IPS DF 6.9 (cell line): ENCODE results near the gene NUP42.

Source experiments
- DNase-seq: peaks from one replicate; pipeline ENCODE4 v3.0.0-alpha.2; 2013; ENCODE audit warnings: low read depth, low spot score
- H3K27ac ChIP-seq: one replicate; pipeline ENCODE4 v1.5.1; 2013; ENCODE audit warnings: low read length, control low read depth
- H3K27me3 ChIP-seq: 2 replicates; pipeline ENCODE4 v1.6.1; 2013; ENCODE audit warnings: mild to moderate bottlenecking, low read length; ENCODE audit not compliant: control insufficient read depth, insufficient read depth
- H3K36me3 ChIP-seq: 2 replicates; pipeline ENCODE4 v1.6.1; 2013; ENCODE audit warnings: low read length; ENCODE audit not compliant: control insufficient read depth, insufficient read depth
- H3K4me1 ChIP-seq: 2 replicates; pipeline ENCODE4 v1.6.1; 2013; ENCODE audit warnings: low read length; ENCODE audit not compliant: control insufficient read depth, insufficient read depth
- H3K4me3 ChIP-seq: 2 replicates; pipeline ENCODE4 v1.5.1; 2013; ENCODE audit warnings: mild to moderate bottlenecking, low read length
- H3K9me3 ChIP-seq: 2 replicates; pipeline ENCODE4 v1.6.1; 2013; ENCODE audit warnings: low read length, inconsistent platforms; ENCODE audit not compliant: control insufficient read depth, insufficient read depth
- WGBS: extraction: QIAGEN DNeasy Blood & Tissue Kit; methylation state at CpG from one replicate; pipeline ENCODE4 v1.1.7; 2013; ENCODE audit warnings: mixed read lengths, missing lambda C conversion rate; ENCODE audit not compliant: insufficient read length, insufficient coverage; 5-methylcytosine and 5-hydroxymethylcytosine counted together

Gene NUP42

GRCh38 chr7:23200331-23200730 is 18.5 kb downstream of the NUP42 start:
- Histone ChIP-seq H3K27me3 (no peaks in the 10 kb centered on the region), H3K4me1 (no peaks in the 10 kb centered on the region), H3K27ac (no peak overlapping the region), H3K4me3 (no peak overlapping the region), H3K9me3 (no peaks in the 10 kb centered on the region), H3K36me3 (peaks cover 4% of the 10 kb centered on the region; the same call in 1 of the 2 replicates)
- DNase-seq: no peak
- WGBS: no CpG with 5 or more reads among the region's 2 CpGs

GRCh38 chr7:23204241-23204640 is 22.4 kb downstream of the NUP42 start:
- H3K36me3 ChIP-seq: peaks cover 4% of the 10 kb centered on the region; the same call in 1 of the 2 replicates
- no peaks in the 10 kb centered on the region for H3K27me3 ChIP-seq
- no peaks in the 10 kb centered on the region for H3K4me1 ChIP-seq
- no peaks in the 10 kb centered on the region for H3K9me3 ChIP-seq
- H3K4me3 ChIP-seq: no peak overlapping the region
- no peak overlapping the region for H3K27ac ChIP-seq
- no CpG with 5 or more reads among the region's 1 CpG for WGBS
- no peak for DNase-seq

GRCh38 chr7:23205577-23205908 is 23.7 kb downstream of the NUP42 start:
- no peak for DNase-seq
- no CpG with 5 or more reads among the region's 2 CpGs for WGBS
- Histone ChIP-seq H3K4me3 (no peak overlapping the region), H3K27me3 (no peaks in the 10 kb centered on the region), H3K4me1 (no peaks in the 10 kb centered on the region), H3K9me3 (no peaks in the 10 kb centered on the region), H3K36me3 (no peaks in the 10 kb centered on the region; the same call in 1 of the 2 replicates), H3K27ac (no peak overlapping the region)

GRCh38 chr7:23205909-23206767 is 24.3 kb downstream of the NUP42 start:
- Histone ChIP-seq H3K27me3 (no peaks in the 10 kb centered on the region), H3K9me3 (no peaks in the 10 kb centered on the region), H3K27ac (no peak overlapping the region), H3K4me1 (no peaks in the 10 kb centered on the region), H3K36me3 (no peaks in the 10 kb centered on the region; the same call in 1 of the 2 replicates), H3K4me3 (no peak overlapping the region)
- no CpG with 5 or more reads among the region's 76 CpGs for WGBS
- no peak for DNase-seq

- DNase-seq: no peak
- no peaks in the 10 kb centered on the region for H3K27me3 ChIP-seq
- H3K36me3 ChIP-seq: no peaks in the 10 kb centered on the region
- no peaks in the 10 kb centered on the region for H3K4me1 ChIP-seq
- WGBS: no CpG with 5 or more reads among the region's 2 CpGs
- no peak overlapping the region for H3K4me3 ChIP-seq
- H3K27ac ChIP-seq: no peak overlapping the region
- H3K9me3 ChIP-seq: no peaks in the 10 kb centered on the region
Measured at GRCh38 chr7:23207021-23207420, 25.2 kb downstream of the NUP42 start.

GRCh38 chr7:23207884-23208283 is 26.0 kb downstream of the NUP42 start:
- Histone ChIP-seq H3K36me3 (no peaks in the 10 kb centered on the region), H3K4me1 (no peaks in the 10 kb centered on the region), H3K27me3 (no peaks in the 10 kb centered on the region), H3K27ac (no peak overlapping the region), H3K9me3 (no peaks in the 10 kb centered on the region), H3K4me3 (no peak overlapping the region)
- no peak for DNase-seq
- no CpG with 5 or more reads among the region's 3 CpGs for WGBS

GRCh38 chr7:23208316-23208715 is 26.5 kb downstream of the NUP42 start:
- no peak overlapping the region for H3K27ac ChIP-seq
- H3K4me1 ChIP-seq: no peaks in the 10 kb centered on the region
- no peaks in the 10 kb centered on the region for H3K27me3 ChIP-seq
- no CpG with 5 or more reads among the region's 4 CpGs for WGBS
- DNase-seq: no peak
- H3K36me3 ChIP-seq: no peaks in the 10 kb centered on the region
- H3K9me3 ChIP-seq: no peaks in the 10 kb centered on the region
- H3K4me3 ChIP-seq: no peak overlapping the region

GRCh38 chr7:23210506-23210905 is 28.7 kb downstream of the NUP42 start:
- Histone ChIP-seq H3K36me3 (no peaks in the 10 kb centered on the region), H3K4me3 (no peak overlapping the region), H3K4me1 (peaks cover 2% of the 10 kb centered on the region; the same call in 1 of the 2 replicates), H3K27me3 (no peaks in the 10 kb centered on the region), H3K9me3 (no peaks in the 10 kb centered on the region), H3K27ac (no peak overlapping the region)
- no CpG with 5 or more reads among the region's 2 CpGs for WGBS
- DNase-seq: no peak

- DNase-seq: peak; percentile 9
- Histone ChIP-seq H3K9me3 (no peaks in the 10 kb centered on the region), H3K4me3 (no peak overlapping the region), H3K36me3 (no peaks in the 10 kb centered on the region), H3K4me1 (peaks cover 2% of the 10 kb centered on the region; the same call in 1 of the 2 replicates), H3K27ac (no peak overlapping the region), H3K27me3 (no peaks in the 10 kb centered on the region)
- no CpG with 5 or more reads among the region's 11 CpGs for WGBS
Measured at GRCh38 chr7:23211589-23211988, 29.7 kb downstream of the NUP42 start.

GRCh38 chr7:23212395-23212794 is 30.5 kb downstream of the NUP42 start:
- H3K27me3 ChIP-seq: no peaks in the 10 kb centered on the region
- DNase-seq: no peak
- peaks cover 2% of the 10 kb centered on the region; the same call in 1 of the 2 replicates for H3K4me1 ChIP-seq
- H3K27ac ChIP-seq: no peak overlapping the region
- no peak overlapping the region for H3K4me3 ChIP-seq
- H3K9me3 ChIP-seq: no peaks in the 10 kb centered on the region
- H3K36me3 ChIP-seq: no peaks in the 10 kb centered on the region
- no CpG with 5 or more reads among the region's 2 CpGs for WGBS

- Histone ChIP-seq H3K9me3 (no peaks in the 10 kb centered on the region), H3K27ac (no peak overlapping the region), H3K36me3 (no peaks in the 10 kb centered on the region), H3K27me3 (no peaks in the 10 kb centered on the region), H3K4me1 (peaks cover 2% of the 10 kb centered on the region; the same call in 1 of the 2 replicates), H3K4me3 (no peak overlapping the region)
- no peak for DNase-seq
- WGBS: no CpG with 5 or more reads among the region's 4 CpGs
Measured at GRCh38 chr7:23212841-23213240, 31.0 kb downstream of the NUP42 start.
